Hematopoietic multipotent progenitor cell treated with erythropoietin and hydrocortisone succinate and interleukin-3 and kit ligand, for 8 days (in vitro differentiated cells): ENCODE results near the gene TMEM143.
A peak's percentile ranks its signal among the peaks of the same experiment; 100 is the strongest.

Experiments
- DNase-seq: peaks from one replicate; pipeline ENCODE4 v3.0.0-alpha.2; 2015

TMEM143 gene

GRCh38 chr19:48353677-48354076 is 10.1 kb downstream of the TMEM143 start:
- no peak for DNase-seq

- peak; percentile 71 for DNase-seq
Observed at GRCh38 chr19:48351341-48351752, 12.4 kb downstream of the TMEM143 start.

- no peak for DNase-seq
Observed at GRCh38 chr19:48350856-48351255, 12.9 kb downstream of the TMEM143 start.

GRCh38 chr19:48348737-48349136 is 15.0 kb downstream of the TMEM143 start:
- DNase-seq = no peak

GRCh38 chr19:48348045-48348444 is 15.7 kb downstream of the TMEM143 start:
- no peak for DNase-seq

GRCh38 chr19:48346191-48346590 is 17.5 kb downstream of the TMEM143 start:
- peak; percentile 61 for DNase-seq

GRCh38 chr19:48344892-48345291 is 18.8 kb downstream of the TMEM143 start:
- peak; percentile 29 for DNase-seq

- DNase-seq = no peak
Observed at GRCh38 chr19:48342841-48343540, 20.7 kb downstream of the TMEM143 start.

- DNase-seq = no peak
Observed at GRCh38 chr19:48342414-48342738, 21.4 kb downstream of the TMEM143 start.

GRCh38 chr19:48341515-48342413 is 22.0 kb downstream of the TMEM143 start:
- no peak for DNase-seq

- DNase-seq = peak; percentile 20
Observed at GRCh38 chr19:48340995-48341394, 22.7 kb downstream of the TMEM143 start.

- no peak for DNase-seq
Observed at GRCh38 chr19:48338802-48339503, 24.8 kb downstream of the TMEM143 start.

- no peak for DNase-seq
Observed at GRCh38 chr19:48338253-48338755, 25.4 kb downstream of the TMEM143 start.

- peak; percentile 96 for DNase-seq
Observed at GRCh38 chr19:48333467-48334384, 30.0 kb downstream of the TMEM143 start.

GRCh38 chr19:48332662-48333466 is 30.9 kb downstream of the TMEM143 start:
- peak; percentile 100 for DNase-seq

GRCh38 chr19:48332351-48332661 is 31.4 kb downstream of the TMEM143 start:
- DNase-seq = no peak

GRCh38 chr19:48330012-48330681 is 33.6 kb downstream of the TMEM143 start:
- peak; percentile 95 for DNase-seq

GRCh38 chr19:48329167-48329891 is 34.4 kb downstream of the TMEM143 start:
- peak; percentile 75 for DNase-seq

GRCh38 chr19:48325265-48325910 is 38.4 kb downstream of the TMEM143 start, which contains the start of gene EMP3:
Gene EMP3 (plus strand): TSS chr19:48325552. CDS start chr19:48326845, 1,293 bp downstream.
- DNase-seq = peak; percentile 90
